Left lung (tissue), 10 donors: ENCODE data around the gene WASL. TPM values are rescaled to one million over a fixed set of nuclear protein-coding genes. Genes with fewer than 3 reads are reported as not detected.
"Not testable (repeated sequence)": the region's sequence is repeated elsewhere in the genome, so short reads cannot be mapped to it uniquely, and the experiment has no call there.

Source experiments
- ATAC-seq: fragments of 200-7000 bp; cut with Tn5 transposase; one replicate; pipeline ENCODE4 v1.9.1; 2020; ENCODE audit warnings: moderate library complexity
- DNase-seq, 4 donors: peaks; one replicate each; pipeline ENCODE4 v3.0.0-alpha.2; 2013 to 2020
- H3K27ac ChIP-seq, 2 donors: fragments of 200-600 bp; sonication (generic) in 1 of 2; one replicate each; pipeline versions ENCODE4 v1.5.0 to v1.8.0; 2020 to 2021
- H3K27me3 ChIP-seq, 2 donors: fragments of 200-600 bp; sonication (generic) in 1 of 2; one replicate each; pipeline versions ENCODE4 v1.5.0 to v1.8.0; 2020 to 2021
- H3K36me3 ChIP-seq, 2 donors: fragments of 200-600 bp; sonication (generic) in 1 of 2; one replicate each; pipeline versions ENCODE4 v1.5.0 to v1.8.0; 2020 to 2021
- H3K4me1 ChIP-seq, 2 donors: fragments of 200-600 bp; one replicate each; pipeline ENCODE4 v1.8.0; 2021
- H3K4me3 ChIP-seq, 2 donors: fragments of 200-600 bp; sonication (generic) in 1 of 2; one replicate each; pipeline versions ENCODE4 v1.5.0 to v1.8.0; 2020 to 2021; ENCODE audit warnings: mild to moderate bottlenecking in 1 of 2
- H3K9me3 ChIP-seq, 2 donors: fragments of 200-600 bp; sonication (generic) in 1 of 2; one replicate each; pipeline versions ENCODE4 v1.5.0 to v1.8.0; 2020 to 2021
- intact Hi-C, 2 donors: fragments of 100-400 bp; cut with DNase I; formaldehyde crosslinking; loops; one replicate each; pipeline versions ENCODE4 v1.11.2 to v1.14.2; 2022
- polyA plus RNA-seq, 6 donors: library from polyadenylated mRNA; unstranded; fragments of 120-200 nt; gene quantifications; one replicate each; pipeline ENCODE4 v1.2.1, GENCODE V29; 2013; ENCODE audit not compliant: insufficient read length in 6 of 6
- total RNA-seq, 2 donors: library from RNA; stranded (reverse); fragmentation: NEBNext Ultra II Directional; extraction: Animal tissue kit (Norgen Biotek cat#: 25700); gene quantifications; one replicate each; pipeline ENCODE4 v1.2.1, GENCODE V29; 2021
- TF ChIP-seq, protein P1 (sequence below), 2 donors: fragments of 200-600 bp; sonication (generic) in 1 of 2; IDR thresholded peaks; one replicate each; pipeline versions ENCODE4 v1.5.0 to v1.8.0; 2021; ENCODE audit warnings: antibody characterized with exemption in 2 of 2
- donor health status: DM: no; HTN: yes; CAD: no.
- donor health status: DM: no; HTN: no; CAD: no.

WASL gene
- total and polyA plus RNA-seq, 8 donors = 30.4 to 54.5 (median 53.4) TPM

DNA sequence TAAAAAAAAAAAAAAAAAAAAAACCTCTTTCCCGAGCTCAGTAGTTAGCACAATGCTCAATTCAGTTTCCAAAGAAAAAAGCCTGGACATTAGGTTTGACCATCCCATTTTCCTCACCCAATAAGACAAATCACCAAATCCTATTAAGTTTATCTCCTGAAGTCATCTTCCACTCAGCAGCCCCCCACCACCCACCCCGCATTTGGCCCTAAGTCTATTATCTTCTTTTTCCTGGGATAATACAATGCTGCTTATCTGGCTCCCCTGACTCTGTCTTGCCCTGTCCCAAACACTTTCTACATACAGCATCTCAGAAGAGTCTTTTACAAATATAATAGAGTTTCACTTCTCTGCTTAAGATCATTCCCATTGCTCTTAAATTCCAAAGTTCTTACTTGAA is 110.9 kb downstream of the WASL start:
- ATAC-seq (no peak), DNase-seq (no peak)
- H3K4me1 ChIP-seq = no peaks in the 10 kb centered on the region
- H3K36me3 ChIP-seq = no peaks in the 10 kb centered on the region
- H3K9me3 ChIP-seq = no peaks in the 10 kb centered on the region
- no peak overlapping the region for H3K27ac ChIP-seq
- no peaks in the 10 kb centered on the region for H3K27me3 ChIP-seq
- intact Hi-C loops = no loop called here
- H3K4me3 ChIP-seq = no peak overlapping the region
- TF ChIP-seq, protein P1, sequence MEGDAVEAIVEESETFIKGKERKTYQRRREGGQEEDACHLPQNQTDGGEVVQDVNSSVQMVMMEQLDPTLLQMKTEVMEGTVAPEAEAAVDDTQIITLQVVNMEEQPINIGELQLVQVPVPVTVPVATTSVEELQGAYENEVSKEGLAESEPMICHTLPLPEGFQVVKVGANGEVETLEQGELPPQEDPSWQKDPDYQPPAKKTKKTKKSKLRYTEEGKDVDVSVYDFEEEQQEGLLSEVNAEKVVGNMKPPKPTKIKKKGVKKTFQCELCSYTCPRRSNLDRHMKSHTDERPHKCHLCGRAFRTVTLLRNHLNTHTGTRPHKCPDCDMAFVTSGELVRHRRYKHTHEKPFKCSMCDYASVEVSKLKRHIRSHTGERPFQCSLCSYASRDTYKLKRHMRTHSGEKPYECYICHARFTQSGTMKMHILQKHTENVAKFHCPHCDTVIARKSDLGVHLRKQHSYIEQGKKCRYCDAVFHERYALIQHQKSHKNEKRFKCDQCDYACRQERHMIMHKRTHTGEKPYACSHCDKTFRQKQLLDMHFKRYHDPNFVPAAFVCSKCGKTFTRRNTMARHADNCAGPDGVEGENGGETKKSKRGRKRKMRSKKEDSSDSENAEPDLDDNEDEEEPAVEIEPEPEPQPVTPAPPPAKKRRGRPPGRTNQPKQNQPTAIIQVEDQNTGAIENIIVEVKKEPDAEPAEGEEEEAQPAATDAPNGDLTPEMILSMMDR (IDR thresholded peaks at IDR 0.05) = no peak

DNA sequence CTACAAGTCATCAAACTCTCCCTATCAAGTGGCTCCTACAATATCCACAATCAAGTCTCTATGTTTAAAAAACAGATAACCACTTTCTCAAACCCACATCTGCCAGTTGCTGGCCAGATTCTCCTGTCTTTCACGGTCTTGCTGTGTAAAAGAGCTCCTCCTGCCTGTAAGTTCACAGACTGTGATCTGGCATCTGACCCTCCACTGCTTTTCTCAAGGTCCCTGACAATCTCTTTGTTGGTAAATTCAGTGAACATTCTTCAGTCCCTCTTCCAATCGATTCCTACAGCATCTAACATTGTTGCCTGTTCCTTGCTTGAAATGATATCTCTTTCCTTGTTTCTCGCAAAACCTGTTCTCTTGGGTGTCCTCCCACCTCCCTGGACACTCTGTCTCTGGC is 111.6 kb downstream of the WASL start:
- ATAC-seq = no peak
- Histone ChIP-seq H3K4me3 (no peak overlapping the region), H3K9me3 (no peaks in the 10 kb centered on the region), H3K27ac (no peak overlapping the region), H3K36me3 (no peaks in the 10 kb centered on the region), H3K4me1 (no peaks in the 10 kb centered on the region), H3K27me3 (no peaks in the 10 kb centered on the region)
- TF ChIP-seq, protein P1 (IDR thresholded peaks at IDR 0.05) = no peak
- intact Hi-C loops = no loop called here
- no peak for DNase-seq

DNA sequence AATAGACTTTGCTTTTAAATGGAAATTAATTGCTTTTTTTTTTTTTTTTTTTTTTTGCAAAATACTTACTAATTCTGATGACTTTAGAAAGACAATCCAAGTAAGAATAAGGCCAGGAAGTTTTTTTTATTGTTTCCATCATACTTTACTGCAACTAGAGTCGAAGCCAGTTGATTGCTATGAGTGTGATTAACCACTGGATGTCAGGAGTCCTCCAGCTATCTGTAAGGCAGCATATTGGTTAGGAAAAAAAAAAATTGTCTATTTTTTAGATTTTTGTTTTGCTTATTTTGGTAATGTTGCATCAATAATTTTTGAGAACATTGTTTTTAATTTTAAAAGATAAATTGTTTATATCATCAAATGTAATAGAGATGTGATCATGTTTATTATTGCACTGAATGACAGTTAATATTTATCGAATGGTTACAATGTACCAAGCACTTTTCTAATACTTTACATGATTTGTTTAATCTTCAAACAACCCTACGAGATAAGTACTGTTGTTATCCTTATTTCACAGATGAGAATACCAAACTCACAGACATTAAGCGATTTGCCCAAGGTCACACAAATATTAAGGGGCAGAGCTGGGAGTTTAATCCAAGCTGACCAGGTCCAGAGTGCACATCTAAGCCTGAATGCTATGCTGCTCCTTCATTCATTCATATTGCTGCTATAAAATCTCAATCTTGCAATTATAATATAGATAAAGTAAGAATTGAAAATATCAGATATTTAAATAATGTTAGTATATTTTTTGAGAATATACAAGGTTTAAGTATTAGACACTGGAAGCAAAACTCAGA is 113.0 kb downstream of the WASL start:
- Histone ChIP-seq H3K9me3 (no peaks in the 10 kb centered on the region), H3K27me3 (no peaks in the 10 kb centered on the region), H3K4me1 (no peaks in the 10 kb centered on the region), H3K36me3 (no peaks in the 10 kb centered on the region), H3K27ac (no peak overlapping the region), H3K4me3 (no peak overlapping the region)
- intact Hi-C loops = no loop called here
- peak in 1 of 4 donors; percentile 40 for DNase-seq
- ATAC-seq = peak; percentile 53
- TF ChIP-seq, protein P1 (IDR thresholded peaks at IDR 0.05) = peak in 1 of 2 donors; percentile 26

DNA sequence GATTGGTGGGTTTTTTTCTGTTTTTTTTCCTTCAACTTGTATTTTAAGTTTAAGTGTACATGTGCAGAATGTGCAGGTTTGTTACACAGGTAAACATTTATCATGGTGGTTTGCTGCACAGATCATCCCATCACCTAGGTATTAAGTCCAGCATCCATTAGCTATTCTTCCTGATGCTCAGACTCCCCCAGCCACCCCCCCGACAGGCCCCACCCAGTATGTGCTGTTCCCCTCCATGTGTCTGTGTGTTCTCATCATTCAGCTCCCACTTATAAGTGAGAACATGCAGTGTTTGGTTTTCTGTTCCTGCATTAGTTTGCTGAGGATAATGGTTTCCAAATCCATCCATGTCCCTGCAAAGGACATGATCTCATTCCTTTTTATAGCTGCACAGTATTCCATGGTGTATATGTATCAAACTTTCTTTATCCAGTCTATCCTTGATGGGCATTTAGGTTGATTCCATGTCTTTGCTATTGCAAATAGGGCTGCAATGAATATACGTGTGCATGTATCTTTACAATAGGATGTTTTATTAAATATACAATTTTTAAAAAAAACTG is 114.7 kb downstream of the WASL start:
- H3K4me3 ChIP-seq, H3K27ac ChIP-seq, H3K4me1 ChIP-seq, H3K27me3 ChIP-seq, intact Hi-C loops, DNase-seq, H3K36me3 ChIP-seq, ATAC-seq, H3K9me3 ChIP-seq: not testable (repeated sequence)

DNA sequence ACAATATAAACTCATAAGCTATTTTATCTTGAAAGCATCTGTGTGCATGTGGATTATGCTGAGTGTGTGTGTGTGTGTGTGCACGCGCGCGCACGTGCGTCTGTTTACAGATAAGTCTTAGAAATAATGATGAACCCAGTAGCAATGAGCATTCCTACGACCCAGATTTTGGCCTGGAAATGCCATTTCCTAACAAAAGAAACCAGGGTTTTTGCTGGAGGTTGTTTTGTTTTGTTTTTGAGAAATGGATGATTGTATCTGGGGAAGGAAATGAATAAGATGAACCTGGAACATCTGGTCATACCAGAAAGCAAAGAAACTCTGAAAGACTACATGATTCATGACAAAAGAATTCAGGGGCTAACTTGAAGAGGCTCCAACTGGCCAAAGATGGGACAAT is 115.2 kb downstream of the WASL start:
- H3K9me3 ChIP-seq = no peaks in the 10 kb centered on the region
- intact Hi-C loops = no loop called here
- H3K4me1 ChIP-seq = no peaks in the 10 kb centered on the region
- H3K27me3 ChIP-seq = no peaks in the 10 kb centered on the region
- ATAC-seq (no peak), DNase-seq (no peak)
- TF ChIP-seq, protein P1 (IDR thresholded peaks at IDR 0.05) = no peak
- no peak overlapping the region for H3K4me3 ChIP-seq
- H3K36me3 ChIP-seq = no peaks in the 10 kb centered on the region
- no peak overlapping the region for H3K27ac ChIP-seq
